HL-60 (cell line): ENCODE data around the gene DNAJC25.
"Not testable (repeated sequence)": the region's sequence is repeated elsewhere in the genome, so short reads cannot be mapped to it uniquely, and the experiment has no call there.

Source experiments
- DNase-seq, 2 experiments: peaks; one replicate each; pipeline ENCODE4 v3.0.0-alpha.2; 2010 to 2020; ENCODE audit warnings: low read depth in 1 of 2, low spot score in 1 of 2
- H3K27ac ChIP-seq: fragments of 250-450 bp; sonication (Bioruptor Pico); replicated peaks from 2 replicates; pipeline ENCODE4 v1.5.1; 2020; ENCODE audit warnings: mild to moderate bottlenecking, moderate library complexity
- H3K27me3 ChIP-seq: fragments of 250-450 bp; sonication (Bioruptor Pico); 2 replicates; pipeline ENCODE4 v1.5.1; 2021; ENCODE audit warnings: mild to moderate bottlenecking, moderate library complexity; ENCODE audit not compliant: insufficient read depth, poor library complexity, severe bottlenecking
- H3K4me3 ChIP-seq: replicated peaks from 2 replicates; pipeline ENCODE4 v1.5.1; 2011; ENCODE audit warnings: mild to moderate bottlenecking, control low read depth, low read length; ENCODE audit not compliant: insufficient read depth
- CTCF ChIP-seq: IDR thresholded peaks from one replicate; pipeline ENCODE4 v1.5.1; 2011; ENCODE audit warnings: low read length, control low read depth, inconsistent platforms; ENCODE audit not compliant: insufficient read depth
- GABPA ChIP-seq: IDR thresholded peaks from 2 replicates; pipeline ENCODE4 v1.6.1; 2012; ENCODE audit warnings: low read depth
- POLR2AphosphoS5 ChIP-seq: IDR thresholded peaks from 2 replicates; pipeline ENCODE4 v1.6.1; 2012; ENCODE audit warnings: low read depth
- REST ChIP-seq: IDR thresholded peaks from 2 replicates; pipeline ENCODE4 v1.6.1; 2012; ENCODE audit warnings: low read depth; ENCODE audit not compliant: insufficient replicate concordance
- SPI1 ChIP-seq: IDR thresholded peaks from 2 replicates; pipeline ENCODE4 v1.6.1; 2012; ENCODE audit warnings: low read depth, mild to moderate bottlenecking, borderline replicate concordance

DNAJC25 gene

DNA sequence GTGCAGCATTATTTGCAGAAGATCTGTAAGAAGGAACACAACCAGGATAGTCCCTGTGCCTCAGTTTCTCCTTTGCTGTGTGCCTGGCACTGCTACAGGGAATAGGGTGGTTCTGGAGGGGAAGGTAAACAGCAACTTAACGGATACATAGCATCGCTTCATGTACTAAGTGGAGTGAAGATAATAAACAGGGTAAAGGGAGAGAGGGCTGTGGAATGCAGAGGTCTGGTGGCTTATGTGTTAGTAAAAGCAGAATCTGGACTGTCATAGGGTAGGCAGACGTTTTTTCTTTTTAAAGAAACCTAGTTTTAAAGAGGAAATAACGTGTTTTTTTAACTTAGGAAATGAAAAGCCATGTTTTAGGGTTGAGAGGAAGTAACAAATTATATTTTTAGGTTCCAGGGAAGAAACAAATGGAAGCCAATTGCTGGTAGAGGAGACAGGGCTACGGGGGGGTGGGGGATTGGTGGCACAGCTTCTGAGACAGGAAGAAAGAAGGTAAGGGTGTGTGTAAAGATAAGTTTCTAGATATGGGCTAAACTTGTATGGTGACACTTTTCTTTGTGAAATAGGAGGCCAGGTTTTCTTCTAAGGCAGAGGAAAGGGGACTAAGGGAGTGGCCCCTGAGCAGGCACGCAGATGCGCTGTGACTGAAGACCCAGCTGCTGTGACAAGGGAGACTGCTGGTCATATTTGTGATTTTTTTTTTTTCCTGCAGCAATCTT, 31.6 kb downstream of the DNAJC25 start:
- Histone ChIP-seq H3K27me3 (no peaks in the 10 kb centered on the region), H3K4me3 (peak overlapping the region; percentile 87), H3K27ac (peak overlapping the region; percentile 49)
- DNase-seq: no peak
- TF ChIP-seq GABPA (no peak), POLR2AphosphoS5 (no peak), REST (no peak), CTCF (no peak), SPI1 (no peak)

- H3K4me3 ChIP-seq: no peak overlapping the region
- DNase-seq: no peak
- TF ChIP-seq POLR2AphosphoS5: no peak
- H3K27ac ChIP-seq: no peak overlapping the region
- H3K27me3 ChIP-seq: no peaks in the 10 kb centered on the region
Measured at GRCh38 chr9:111663301-111663823, 32.2 kb downstream of the DNAJC25 start.

DNA sequence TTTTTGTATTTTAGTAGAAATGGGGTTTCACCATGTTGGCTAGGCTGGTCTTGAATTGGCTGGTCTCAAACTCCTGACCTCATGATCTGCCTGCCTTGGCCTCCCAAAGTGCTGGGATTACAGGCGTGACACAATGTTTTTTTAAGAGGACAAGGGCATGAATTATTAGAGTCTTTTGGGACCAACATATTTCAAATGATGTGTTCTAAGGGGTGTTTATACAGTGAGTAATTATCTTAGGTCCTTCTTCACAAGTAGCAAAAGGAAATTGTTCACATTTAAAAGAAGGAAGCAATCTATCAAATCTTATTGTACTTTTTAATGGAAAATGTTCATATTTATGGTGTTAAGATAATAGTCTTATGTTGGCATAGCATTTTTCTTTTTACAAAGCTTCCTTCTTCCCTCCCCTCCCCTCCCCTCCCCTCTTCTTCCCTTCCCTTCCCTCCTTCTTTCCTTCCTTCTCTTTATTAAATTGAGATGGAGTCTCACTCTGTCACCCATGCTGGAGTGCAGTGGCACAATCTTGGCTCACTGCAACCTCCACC, 37.0 kb downstream of the DNAJC25 start:
- Histone ChIP-seq H3K27me3 (no peaks in the 10 kb centered on the region), H3K4me3 (no peak overlapping the region), H3K27ac (no peak overlapping the region)
- TF ChIP-seq SPI1 (no peak), CTCF (no peak), POLR2AphosphoS5 (no peak), GABPA (no peak), REST (no peak)
- DNase-seq: no peak

GRCh38 chr9:111668601-111669000, 37.5 kb downstream of the DNAJC25 start:
- not testable (repeated sequence) for H3K4me3 ChIP-seq, H3K27me3 ChIP-seq, H3K27ac ChIP-seq, DNase-seq
